ENCODE data around the gene CDH4.

The CDH4 gene

GRCh38 chr20:61699495-61700374 is 447.7 kb downstream of the CDH4 start:
- H2BK5ac ChIP-seq (ENCODE audit: low read length): no peak overlapping the region
- no peak overlapping the region for H3K56ac ChIP-seq (ENCODE audit: low read length)
- no peak overlapping the region for H3K27ac ChIP-seq (ENCODE audit: low read depth, low read length)
- H2AK5ac ChIP-seq (ENCODE audit: low read length): no peak overlapping the region
- no peak overlapping the region for H3K4me2 ChIP-seq (ENCODE audit: low read length)
- no peaks in the 10 kb centered on the region for H3K36me3 ChIP-seq (ENCODE audit: control insufficient read depth, insufficient read depth, low read length)
- no peak overlapping the region for H3K9ac ChIP-seq (ENCODE audit: low read length)
- no CpG with 5 or more reads among the region's 31 CpGs for WGBS (ENCODE audit: extremely low coverage, insufficient coverage, low lambda C conversion rate)
- H4K5ac ChIP-seq (ENCODE audit: low read length): no peak overlapping the region
- no peak overlapping the region for H2BK120ac ChIP-seq (ENCODE audit: low read depth, low read length)
- no peak overlapping the region for H4K8ac ChIP-seq (ENCODE audit: low read depth, low read length)
- H2BK15ac ChIP-seq (replicated peaks; ENCODE audit: low read depth): no peak overlapping the region
- H3K27me3 ChIP-seq (ENCODE audit: insufficient read depth, low read length, poor library complexity): no peaks in the 10 kb centered on the region
- peak; percentile 81 for DNase-seq
- H3K79me2 ChIP-seq (ENCODE audit: control insufficient read depth, insufficient read depth, low read length): no peaks in the 10 kb centered on the region
- H3K4ac ChIP-seq (ENCODE audit: low read depth, low read length): no peak overlapping the region
- H3K18ac ChIP-seq (ENCODE audit: low read length): no peak overlapping the region
- H3K4me3 ChIP-seq (ENCODE audit: low read length): no peak overlapping the region
- H3K23ac ChIP-seq (ENCODE audit: low read length): no peak overlapping the region
- H3K79me1 ChIP-seq (ENCODE audit: low read length): no peaks in the 10 kb centered on the region
- no peaks in the 10 kb centered on the region for H3K4me1 ChIP-seq (ENCODE audit: control insufficient read depth, low read depth, low read length)

- Histone ChIP-seq H3K18ac (ENCODE audit: low read length) (no peak overlapping the region), H3K79me1 (ENCODE audit: low read length) (no peaks in the 10 kb centered on the region), H2BK120ac (ENCODE audit: low read depth, low read length) (no peak overlapping the region), H3K56ac (ENCODE audit: low read length) (no peak overlapping the region), H3K9ac (ENCODE audit: low read length) (no peak overlapping the region), H2BK5ac (ENCODE audit: low read length) (no peak overlapping the region), H3K27me3 (ENCODE audit: insufficient read depth, low read length, poor library complexity) (no peaks in the 10 kb centered on the region), H3K4me3 (ENCODE audit: low read length) (no peak overlapping the region), H3K4ac (ENCODE audit: low read depth, low read length) (no peak overlapping the region), H2BK15ac (replicated peaks; ENCODE audit: low read depth) (no peak overlapping the region), H3K4me1 (ENCODE audit: control insufficient read depth, low read depth, low read length) (no peaks in the 10 kb centered on the region), H3K23ac (ENCODE audit: low read length) (no peak overlapping the region), H3K36me3 (ENCODE audit: control insufficient read depth, insufficient read depth, low read length) (no peaks in the 10 kb centered on the region), H3K79me2 (ENCODE audit: control insufficient read depth, insufficient read depth, low read length) (no peaks in the 10 kb centered on the region), H2AK5ac (ENCODE audit: low read length) (no peak overlapping the region), H4K8ac (ENCODE audit: low read depth, low read length) (no peak overlapping the region), H3K4me2 (ENCODE audit: low read length) (no peak overlapping the region), H4K5ac (ENCODE audit: low read length) (no peak overlapping the region), H3K27ac (ENCODE audit: low read depth, low read length) (no peak overlapping the region)
- DNase-seq: no peak
- WGBS (ENCODE audit: extremely low coverage, insufficient coverage, low lambda C conversion rate): no CpG with 5 or more reads among the region's 24 CpGs
Measured at GRCh38 chr20:61700595-61701140, 448.6 kb downstream of the CDH4 start.

GRCh38 chr20:61701401-61701800 is 449.3 kb downstream of the CDH4 start:
- Histone ChIP-seq H4K8ac (ENCODE audit: low read depth, low read length) (no peak overlapping the region), H3K27ac (ENCODE audit: low read depth, low read length) (no peak overlapping the region), H3K79me1 (ENCODE audit: low read length) (no peaks in the 10 kb centered on the region), H3K79me2 (ENCODE audit: control insufficient read depth, insufficient read depth, low read length) (no peaks in the 10 kb centered on the region), H2BK5ac (ENCODE audit: low read length) (no peak overlapping the region), H3K4me1 (ENCODE audit: control insufficient read depth, low read depth, low read length) (no peaks in the 10 kb centered on the region), H3K27me3 (ENCODE audit: insufficient read depth, low read length, poor library complexity) (no peaks in the 10 kb centered on the region), H3K56ac (ENCODE audit: low read length) (no peak overlapping the region), H3K4me3 (ENCODE audit: low read length) (no peak overlapping the region), H3K23ac (ENCODE audit: low read length) (no peak overlapping the region), H2AK5ac (ENCODE audit: low read length) (no peak overlapping the region), H2BK120ac (ENCODE audit: low read depth, low read length) (no peak overlapping the region), H3K9ac (ENCODE audit: low read length) (no peak overlapping the region), H3K4me2 (ENCODE audit: low read length) (no peak overlapping the region), H2BK15ac (replicated peaks; ENCODE audit: low read depth) (no peak overlapping the region), H3K18ac (ENCODE audit: low read length) (no peak overlapping the region), H3K4ac (ENCODE audit: low read depth, low read length) (no peak overlapping the region), H3K36me3 (ENCODE audit: control insufficient read depth, insufficient read depth, low read length) (no peaks in the 10 kb centered on the region), H4K5ac (ENCODE audit: low read length) (no peak overlapping the region)
- DNase-seq: no peak
- WGBS (ENCODE audit: extremely low coverage, insufficient coverage, low lambda C conversion rate): no CpG with 5 or more reads among the region's 14 CpGs

GRCh38 chr20:61701802-61702201 is 449.7 kb downstream of the CDH4 start:
- no peaks in the 10 kb centered on the region for H3K79me1 ChIP-seq (ENCODE audit: low read length)
- no peaks in the 10 kb centered on the region for H3K79me2 ChIP-seq (ENCODE audit: control insufficient read depth, insufficient read depth, low read length)
- no peak overlapping the region for H3K23ac ChIP-seq (ENCODE audit: low read length)
- H3K4me1 ChIP-seq (ENCODE audit: control insufficient read depth, low read depth, low read length): no peaks in the 10 kb centered on the region
- H3K4me2 ChIP-seq (ENCODE audit: low read length): no peak overlapping the region
- H2BK5ac ChIP-seq (ENCODE audit: low read length): no peak overlapping the region
- H3K56ac ChIP-seq (ENCODE audit: low read length): no peak overlapping the region
- no peak for DNase-seq
- no peak overlapping the region for H2BK15ac ChIP-seq (replicated peaks; ENCODE audit: low read depth)
- H3K4ac ChIP-seq (ENCODE audit: low read depth, low read length): no peak overlapping the region
- no peak overlapping the region for H3K27ac ChIP-seq (ENCODE audit: low read depth, low read length)
- no peak overlapping the region for H3K4me3 ChIP-seq (ENCODE audit: low read length)
- H3K36me3 ChIP-seq (ENCODE audit: control insufficient read depth, insufficient read depth, low read length): no peaks in the 10 kb centered on the region
- WGBS (ENCODE audit: extremely low coverage, insufficient coverage, low lambda C conversion rate): no CpG with 5 or more reads among the region's 12 CpGs
- no peak overlapping the region for H2BK120ac ChIP-seq (ENCODE audit: low read depth, low read length)
- no peaks in the 10 kb centered on the region for H3K27me3 ChIP-seq (ENCODE audit: insufficient read depth, low read length, poor library complexity)
- no peak overlapping the region for H3K9ac ChIP-seq (ENCODE audit: low read length)
- H3K18ac ChIP-seq (ENCODE audit: low read length): no peak overlapping the region
- no peak overlapping the region for H2AK5ac ChIP-seq (ENCODE audit: low read length)
- H4K5ac ChIP-seq (ENCODE audit: low read length): no peak overlapping the region
- H4K8ac ChIP-seq (ENCODE audit: low read depth, low read length): no peak overlapping the region

GRCh38 chr20:61702246-61702645 is 450.2 kb downstream of the CDH4 start:
- no peak overlapping the region for H4K5ac ChIP-seq (ENCODE audit: low read length)
- H3K27ac ChIP-seq (ENCODE audit: low read depth, low read length): no peak overlapping the region
- H3K18ac ChIP-seq (ENCODE audit: low read length): no peak overlapping the region
- H3K27me3 ChIP-seq (ENCODE audit: insufficient read depth, low read length, poor library complexity): no peaks in the 10 kb centered on the region
- no peaks in the 10 kb centered on the region for H3K79me2 ChIP-seq (ENCODE audit: control insufficient read depth, insufficient read depth, low read length)
- H2BK15ac ChIP-seq (replicated peaks; ENCODE audit: low read depth): no peak overlapping the region
- no peak for DNase-seq
- H2AK5ac ChIP-seq (ENCODE audit: low read length): no peak overlapping the region
- H3K4me1 ChIP-seq (ENCODE audit: control insufficient read depth, low read depth, low read length): no peaks in the 10 kb centered on the region
- H3K4me3 ChIP-seq (ENCODE audit: low read length): no peak overlapping the region
- WGBS (ENCODE audit: extremely low coverage, insufficient coverage, low lambda C conversion rate): no CpG with 5 or more reads among the region's 16 CpGs
- no peaks in the 10 kb centered on the region for H3K79me1 ChIP-seq (ENCODE audit: low read length)
- H3K4me2 ChIP-seq (ENCODE audit: low read length): no peak overlapping the region
- no peak overlapping the region for H2BK120ac ChIP-seq (ENCODE audit: low read depth, low read length)
- no peak overlapping the region for H3K9ac ChIP-seq (ENCODE audit: low read length)
- H3K36me3 ChIP-seq (ENCODE audit: control insufficient read depth, insufficient read depth, low read length): no peaks in the 10 kb centered on the region
- H2BK5ac ChIP-seq (ENCODE audit: low read length): no peak overlapping the region
- H3K23ac ChIP-seq (ENCODE audit: low read length): no peak overlapping the region
- H3K56ac ChIP-seq (ENCODE audit: low read length): no peak overlapping the region
- no peak overlapping the region for H3K4ac ChIP-seq (ENCODE audit: low read depth, low read length)
- H4K8ac ChIP-seq (ENCODE audit: low read depth, low read length): no peak overlapping the region

All from mesendoderm (in vitro differentiated cells).